GM12878 (cell line): ENCODE results near the gene CAV2. TPM values are rescaled to one million over a fixed set of nuclear protein-coding genes. Genes with fewer than 3 reads are reported as not detected.

Source experiments
- ATAC-seq: fragments of 200-7000 bp; cut with Tn5 transposase; 3 replicates; pipeline ENCODE4 v1.9.1; 2020; ENCODE audit warnings: mild to moderate bottlenecking, moderate library complexity
- BruUV-seq: library from RNA; stranded (reverse); fragments of 400-500 nt; replicated peaks from 2 replicates; lab custom pipeline; 2021; lab: Mats Ljungman, UMichigan
- CTCF ChIA-PET: fragments of 300-600 bp; sonication (Branson Sonifier 250); formaldehyde crosslinking; extraction: SDS; loops from one replicate; lab custom pipeline; 2021; ENCODE audit warnings: inconsistent platforms; lab: Yijun Ruan, JAX
- POLR2A ChIA-PET: fragments of 350-600 bp; formaldehyde crosslinking; extraction: SDS; loops from one replicate; lab custom pipeline; 2021; ENCODE audit warnings: inconsistent platforms; lab: Charles Lee
- RAD21 ChIA-PET: fragments of 300-600 bp; sonication (Branson Sonifier 250); formaldehyde crosslinking; loops from one replicate; lab custom pipeline; 2023; ENCODE audit warnings: antibody characterized with exemption; ENCODE audit not compliant: unreplicated experiment; lab: Charles Lee
- SMC1A ChIA-PET: fragments of 300-600 bp; sonication (Branson Sonifier 250); formaldehyde crosslinking; loops from one replicate; lab custom pipeline; 2023; ENCODE audit not compliant: unreplicated experiment, uncharacterized antibody; lab: Charles Lee
- DNase-seq: peaks from one replicate; pipeline ENCODE4 v3.0.0-alpha.2; 2011; ENCODE audit warnings: low read depth, low spot score
- FAIRE-seq: peaks from 3 replicates; lab custom pipeline; 2011; peaks lifted over from hg19 to GRCh38; lab: Jason Lieb, UNC
- H2AFZ ChIP-seq: 2 replicates; pipeline ENCODE4 v1.6.0; 2011; ENCODE audit warnings: low read depth, low read length, control low read depth; ENCODE audit not compliant: control insufficient read depth
- H3K27ac ChIP-seq: 2 replicates; pipeline ENCODE4 v1.5.1; 2011; ENCODE audit warnings: control low read depth; ENCODE audit not compliant: control insufficient read depth, insufficient read depth
- H3K27me3 ChIP-seq, 2 experiments: replicated peaks in 1 of 2; 2 replicates each; pipeline versions ENCODE4 v1.6.0 to v1.6.1; 2011; ENCODE audit warnings: low read length in 1 of 2; ENCODE audit not compliant: control insufficient read depth in 2 of 2, insufficient read depth in 2 of 2
- H3K36me3 ChIP-seq, 2 experiments: 2 replicates each; pipeline ENCODE4 v1.5.1; 2011; ENCODE audit warnings: low read length in 1 of 2; ENCODE audit not compliant: control insufficient read depth in 2 of 2, insufficient read depth in 2 of 2
- H3K4me1 ChIP-seq: 2 replicates; pipeline ENCODE4 v1.6.1; 2011; ENCODE audit warnings: mild to moderate bottlenecking, low read length, moderate library complexity, mixed read lengths; ENCODE audit not compliant: control insufficient read depth, insufficient read depth
- H3K4me2 ChIP-seq: 2 replicates; pipeline ENCODE4 v1.6.0; 2011; ENCODE audit warnings: control low read depth; ENCODE audit not compliant: control insufficient read depth, insufficient read depth
- H3K4me3 ChIP-seq: fragments of 200-600 bp; sonication (generic); 2 replicates; pipeline ENCODE4 v1.5.1; 2016
- H3K79me2 ChIP-seq: 2 replicates; pipeline ENCODE4 v1.6.0; 2011; ENCODE audit warnings: low read length; ENCODE audit not compliant: control insufficient read depth, insufficient read depth
- H3K9ac ChIP-seq: 2 replicates; pipeline ENCODE4 v1.8.0; 2011; ENCODE audit warnings: low read length, control low read depth, mixed read lengths; ENCODE audit not compliant: control insufficient read depth, insufficient read depth
- H3K9me3 ChIP-seq: replicated peaks from 3 replicates; pipeline ENCODE4 v1.5.1; 2011; ENCODE audit warnings: mild to moderate bottlenecking, low read length; ENCODE audit not compliant: control insufficient read depth, insufficient read depth
- H4K20me1 ChIP-seq: 2 replicates; pipeline ENCODE4 v1.6.0; 2011; ENCODE audit not compliant: control insufficient read depth, insufficient read depth
- CHD4 ChIP-seq: fragments of 200-600 bp; sonication (generic); IDR thresholded peaks from 2 replicates; pipeline ENCODE4 v1.6.1; 2016; ENCODE audit warnings: mild to moderate bottlenecking
- ESRRA ChIP-seq: IDR thresholded peaks from 2 replicates; pipeline ENCODE4 v1.6.1; 2012; ENCODE audit warnings: mild to moderate bottlenecking, low read length, improper control_type of control experiment
- FOXM1 ChIP-seq: IDR thresholded peaks from 2 replicates; pipeline ENCODE4 v1.6.1; 2012; ENCODE audit warnings: low read depth, mild to moderate bottlenecking, inconsistent platforms, low read length, moderate library complexity
- GATAD2B ChIP-seq: fragments of 450-650 bp; conservative IDR thresholded peaks from 2 replicates; pipeline ENCODE4 v1.6.1; 2017; ENCODE audit warnings: low read depth, mild to moderate bottlenecking, moderate library complexity
- KDM1A ChIP-seq: fragments of 200-600 bp; sonication (generic); IDR thresholded peaks from 2 replicates; pipeline ENCODE4 v1.6.1; 2016; ENCODE audit warnings: borderline replicate concordance
- MYC ChIP-seq: IDR thresholded peaks from 2 replicates; pipeline ENCODE4 v1.6.1; 2011; ENCODE audit warnings: mild to moderate bottlenecking, low read length, moderate library complexity, inconsistent platforms; ENCODE audit not compliant: insufficient read depth, insufficient replicate concordance, insufficient read length, severe bottlenecking
- POU2F2 ChIP-seq: IDR thresholded peaks from 3 replicates; pipeline ENCODE4 v1.6.1; 2011; ENCODE audit warnings: low read depth, mild to moderate bottlenecking, low read length, borderline replicate concordance
- STAT3 ChIP-seq: IDR thresholded peaks from 2 replicates; pipeline ENCODE4 v1.6.1; 2011; ENCODE audit warnings: low read depth, low read length, improper control_type of control experiment
- ZNF217 ChIP-seq: fragments of 450-650 bp; IDR thresholded peaks from 2 replicates; pipeline ENCODE4 v1.6.1; 2017; ENCODE audit warnings: antibody characterized with exemption, mild to moderate bottlenecking
- WGBS: methylation state at CpG from one replicate; pipeline ENCODE4 v1.1.6; 2016; ENCODE audit warnings: low lambda C conversion rate; ENCODE audit not compliant: insufficient replicate concordance, insufficient coverage; ENCODE audit errors: missing lambda C conversion rate; 5-methylcytosine and 5-hydroxymethylcytosine counted together
- in situ Hi-C: fragments of 300-500 bp; cut with MboI; formaldehyde crosslinking; loops from 9 replicates; pipeline ENCODE4 v1.14.3; 2018; ENCODE audit warnings: mixed read lengths
- intact Hi-C: fragments of 100-400 bp; cut with micrococcal nuclease; formaldehyde crosslinking; loops from one replicate; pipeline ENCODE4 v1.14.2; 2022; ENCODE audit not compliant: unreplicated experiment
- polyA plus RNA-seq, 11 experiments: library from polyadenylated mRNA; depleted of rRNA in 4 of 11; unstranded in 6 of 11; stranded (reverse) in 5 of 11; fragments of >200 nt; fragmentation: Nextera tagmentation in 4 of 11; fragmentation: Illumina TruSeq in 1 of 11; extraction: Ambion mirVana in 4 of 11; extraction: Trizol in 1 of 11; gene quantifications; 1 replicate in 1 of 11; 2 replicates in 10 of 11; pipeline versions ENCODE4 v1.2.1 to v1.2.3, GENCODE V29; 2011 to 2016; ENCODE audit warnings: inconsistent platforms in 2 of 11, missing spikeins in 2 of 11, low read depth in 1 of 11
- total RNA-seq, 4 experiments: library from RNA; depleted of rRNA in 3 of 4; stranded (reverse); fragments of >200 nt in 3 of 4; fragmentation: Illumina TruSeq in 1 of 4; extraction: Trizol in 1 of 4; gene quantifications; 2 replicates each; pipeline versions ENCODE4 v1.2.1 to v1.2.3, GENCODE V29; 2013 to 2021
- TF ChIP-seq, protein P1 (sequence below): IDR thresholded peaks from 2 replicates; pipeline ENCODE4 v1.6.1; 2011; ENCODE audit warnings: low read depth, mild to moderate bottlenecking, low read length, moderate library complexity, borderline replicate concordance; ENCODE audit errors: extremely low read depth
- TF ChIP-seq, protein P2 (sequence below): fragments of 450-650 bp; formaldehyde crosslinking; IDR thresholded peaks from 2 replicates; pipeline ENCODE4 v1.4.0; 2020; ENCODE audit warnings: mild to moderate bottlenecking, moderate library complexity
- TF ChIP-seq, protein P3 (sequence below): fragments of 450-650 bp; IDR thresholded peaks from 2 replicates; pipeline ENCODE4 v1.6.1; 2014; ENCODE audit warnings: mild to moderate bottlenecking
- TF ChIP-seq, protein P4 (sequence below): fragments of 450-650 bp; IDR thresholded peaks from 2 replicates; pipeline ENCODE4 v1.6.1; 2017; ENCODE audit warnings: mild to moderate bottlenecking, moderate library complexity

Gene CAV2
- total and polyA plus RNA-seq, 10 of the 15 experiments (the other 5 are each of a cell fraction or from before 2014, with no cell fraction given), result 0.77 to 11.4 (median 2.5) TPM

DNA sequence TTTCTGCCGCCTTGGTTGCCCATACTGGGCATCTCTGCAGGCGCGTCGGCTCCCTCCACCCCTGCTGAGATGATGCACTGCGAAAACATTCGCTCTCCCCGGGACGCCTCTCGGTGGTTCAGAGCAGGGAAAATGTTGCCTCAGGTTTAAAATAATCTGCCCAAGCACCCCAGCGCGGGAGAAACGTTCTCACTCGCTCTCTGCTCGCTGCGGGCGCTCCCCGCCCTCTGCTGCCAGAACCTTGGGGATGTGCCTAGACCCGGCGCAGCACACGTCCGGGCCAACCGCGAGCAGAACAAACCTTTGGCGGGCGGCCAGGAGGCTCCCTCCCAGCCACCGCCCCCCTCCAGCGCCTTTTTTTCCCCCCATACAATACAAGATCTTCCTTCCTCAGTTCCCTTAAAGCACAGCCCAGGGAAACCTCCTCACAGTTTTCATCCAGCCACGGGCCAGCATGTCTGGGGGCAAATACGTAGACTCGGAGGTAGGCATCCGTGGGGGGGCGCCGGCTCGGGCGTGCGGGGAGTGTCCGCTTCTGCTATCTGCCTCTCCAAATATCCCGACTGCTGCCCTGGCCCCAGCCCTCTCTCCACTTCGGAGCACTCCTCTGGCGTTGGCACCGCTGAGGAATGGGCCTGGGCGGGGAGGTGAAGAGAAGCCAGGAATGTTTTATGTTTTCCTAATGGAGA is 25.2 kb downstream of the CAV2 start, which contains the start of gene CAV1:
Gene CAV1 (plus strand): TSS at position 428 of the 689 bp plus-strand sequence. CDS start 27 bp downstream, at position 455.
- Histone ChIP-seq H3K4me1 (peaks cover 18% of the 10 kb centered on the region), H3K27ac (no peak within 1 kb of the TSS), H3K27me3 (0 out of 4 replicates have a peak, but pooled peaks cover 0 to 3% of the 10 kb centered on the region in 2 experiments), H2AFZ (peak within 1 kb of the TSS; percentile 87), H3K9me3 (no peaks in the 10 kb centered on the region), H3K79me2 (no peaks in the 10 kb centered on the region), H3K36me3 (no peaks in the 10 kb centered on the region), H3K4me3 (peak within 1 kb of the TSS; percentile 69), H3K4me2 (peak within 1 kb of the TSS; percentile 95), H3K9ac (peak within 1 kb of the TSS; percentile 44; the same call in 1 of the 2 replicates), H4K20me1 (no peaks in the 10 kb centered on the region)
- ChIA-PET RAD21 (interaction anchor here (1.0 to 3.1 kb wide), 4 partner anchors 52 to 265 kb away, joined by 3 to 20 read pairs (median 8); no protein-coding TSS in a partner anchor), SMC1A (interaction anchor here (0.7 to 2.7 kb wide), 4 partner anchors 23 to 266 kb away, joined by 3 to 16 read pairs (median 4); no protein-coding TSS in a partner anchor), POLR2A (no interaction called here), CTCF (interaction anchor here (0.9 to 3.1 kb wide), 9 partner anchors 8 to 266 kb away, joined by 3 to 29 read pairs (median 10); no protein-coding TSS in a partner anchor)
- DNase-seq (no peak), ATAC-seq (peak; percentile 36), FAIRE-seq (no peak)
- intact Hi-C loops, result loop anchor here (5.0 kb wide), 1 partner anchor 352 kb away; no protein-coding TSS in a partner anchor
- 1% methylated on average over 31 of the region's 42 CpGs for WGBS
- TF ChIP-seq ESRRA (no peak), CHD4 (no peak), MYC (no peak), STAT3 (no peak), ZNF217 (no peak), POU2F2 (no peak), GATAD2B (no peak), FOXM1 (no peak), KDM1A (no peak)
- TF ChIP-seq, protein P1, sequence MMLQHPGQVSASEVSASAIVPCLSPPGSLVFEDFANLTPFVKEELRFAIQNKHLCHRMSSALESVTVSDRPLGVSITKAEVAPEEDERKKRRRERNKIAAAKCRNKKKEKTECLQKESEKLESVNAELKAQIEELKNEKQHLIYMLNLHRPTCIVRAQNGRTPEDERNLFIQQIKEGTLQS, result no peak
- TF ChIP-seq, protein P2, sequence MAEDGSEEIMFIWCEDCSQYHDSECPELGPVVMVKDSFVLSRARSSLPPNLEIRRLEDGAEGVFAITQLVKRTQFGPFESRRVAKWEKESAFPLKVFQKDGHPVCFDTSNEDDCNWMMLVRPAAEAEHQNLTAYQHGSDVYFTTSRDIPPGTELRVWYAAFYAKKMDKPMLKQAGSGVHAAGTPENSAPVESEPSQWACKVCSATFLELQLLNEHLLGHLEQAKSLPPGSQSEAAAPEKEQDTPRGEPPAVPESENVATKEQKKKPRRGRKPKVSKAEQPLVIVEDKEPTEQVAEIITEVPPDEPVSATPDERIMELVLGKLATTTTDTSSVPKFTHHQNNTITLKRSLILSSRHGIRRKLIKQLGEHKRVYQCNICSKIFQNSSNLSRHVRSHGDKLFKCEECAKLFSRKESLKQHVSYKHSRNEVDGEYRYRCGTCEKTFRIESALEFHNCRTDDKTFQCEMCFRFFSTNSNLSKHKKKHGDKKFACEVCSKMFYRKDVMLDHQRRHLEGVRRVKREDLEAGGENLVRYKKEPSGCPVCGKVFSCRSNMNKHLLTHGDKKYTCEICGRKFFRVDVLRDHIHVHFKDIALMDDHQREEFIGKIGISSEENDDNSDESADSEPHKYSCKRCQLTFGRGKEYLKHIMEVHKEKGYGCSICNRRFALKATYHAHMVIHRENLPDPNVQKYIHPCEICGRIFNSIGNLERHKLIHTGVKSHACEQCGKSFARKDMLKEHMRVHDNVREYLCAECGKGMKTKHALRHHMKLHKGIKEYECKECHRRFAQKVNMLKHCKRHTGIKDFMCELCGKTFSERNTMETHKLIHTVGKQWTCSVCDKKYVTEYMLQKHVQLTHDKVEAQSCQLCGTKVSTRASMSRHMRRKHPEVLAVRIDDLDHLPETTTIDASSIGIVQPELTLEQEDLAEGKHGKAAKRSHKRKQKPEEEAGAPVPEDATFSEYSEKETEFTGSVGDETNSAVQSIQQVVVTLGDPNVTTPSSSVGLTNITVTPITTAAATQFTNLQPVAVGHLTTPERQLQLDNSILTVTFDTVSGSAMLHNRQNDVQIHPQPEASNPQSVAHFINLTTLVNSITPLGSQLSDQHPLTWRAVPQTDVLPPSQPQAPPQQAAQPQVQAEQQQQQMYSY (CRISPR knock-in tag), result no peak
- TF ChIP-seq, protein P3, sequence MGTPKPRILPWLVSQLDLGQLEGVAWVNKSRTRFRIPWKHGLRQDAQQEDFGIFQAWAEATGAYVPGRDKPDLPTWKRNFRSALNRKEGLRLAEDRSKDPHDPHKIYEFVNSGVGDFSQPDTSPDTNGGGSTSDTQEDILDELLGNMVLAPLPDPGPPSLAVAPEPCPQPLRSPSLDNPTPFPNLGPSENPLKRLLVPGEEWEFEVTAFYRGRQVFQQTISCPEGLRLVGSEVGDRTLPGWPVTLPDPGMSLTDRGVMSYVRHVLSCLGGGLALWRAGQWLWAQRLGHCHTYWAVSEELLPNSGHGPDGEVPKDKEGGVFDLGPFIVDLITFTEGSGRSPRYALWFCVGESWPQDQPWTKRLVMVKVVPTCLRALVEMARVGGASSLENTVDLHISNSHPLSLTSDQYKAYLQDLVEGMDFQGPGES, result no peak
- TF ChIP-seq, protein P4, sequence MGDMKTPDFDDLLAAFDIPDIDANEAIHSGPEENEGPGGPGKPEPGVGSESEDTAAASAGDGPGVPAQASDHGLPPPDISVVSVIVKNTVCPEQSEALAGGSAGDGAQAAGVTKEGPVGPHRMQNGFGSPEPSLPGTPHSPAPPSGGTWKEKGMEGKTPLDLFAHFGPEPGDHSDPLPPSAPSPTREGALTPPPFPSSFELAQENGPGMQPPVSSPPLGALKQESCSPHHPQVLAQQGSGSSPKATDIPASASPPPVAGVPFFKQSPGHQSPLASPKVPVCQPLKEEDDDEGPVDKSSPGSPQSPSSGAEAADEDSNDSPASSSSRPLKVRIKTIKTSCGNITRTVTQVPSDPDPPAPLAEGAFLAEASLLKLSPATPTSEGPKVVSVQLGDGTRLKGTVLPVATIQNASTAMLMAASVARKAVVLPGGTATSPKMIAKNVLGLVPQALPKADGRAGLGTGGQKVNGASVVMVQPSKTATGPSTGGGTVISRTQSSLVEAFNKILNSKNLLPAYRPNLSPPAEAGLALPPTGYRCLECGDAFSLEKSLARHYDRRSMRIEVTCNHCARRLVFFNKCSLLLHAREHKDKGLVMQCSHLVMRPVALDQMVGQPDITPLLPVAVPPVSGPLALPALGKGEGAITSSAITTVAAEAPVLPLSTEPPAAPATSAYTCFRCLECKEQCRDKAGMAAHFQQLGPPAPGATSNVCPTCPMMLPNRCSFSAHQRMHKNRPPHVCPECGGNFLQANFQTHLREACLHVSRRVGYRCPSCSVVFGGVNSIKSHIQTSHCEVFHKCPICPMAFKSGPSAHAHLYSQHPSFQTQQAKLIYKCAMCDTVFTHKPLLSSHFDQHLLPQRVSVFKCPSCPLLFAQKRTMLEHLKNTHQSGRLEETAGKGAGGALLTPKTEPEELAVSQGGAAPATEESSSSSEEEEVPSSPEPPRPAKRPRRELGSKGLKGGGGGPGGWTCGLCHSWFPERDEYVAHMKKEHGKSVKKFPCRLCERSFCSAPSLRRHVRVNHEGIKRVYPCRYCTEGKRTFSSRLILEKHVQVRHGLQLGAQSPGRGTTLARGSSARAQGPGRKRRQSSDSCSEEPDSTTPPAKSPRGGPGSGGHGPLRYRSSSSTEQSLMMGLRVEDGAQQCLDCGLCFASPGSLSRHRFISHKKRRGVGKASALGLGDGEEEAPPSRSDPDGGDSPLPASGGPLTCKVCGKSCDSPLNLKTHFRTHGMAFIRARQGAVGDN, result no peak
- BruUV-seq, result no TSS peak
- in situ Hi-C loops, result no loop called here
